Measurements from ENCODE around the gene KYAT1.

The KYAT1 gene

GRCh38 chr9:128788445-128788844, 93.3 kb downstream of the KYAT1 start:
- H3K9ac ChIP-seq (ENCODE audit: low read depth, low read length): no peak overlapping the region
- peaks cover 33% of the 10 kb centered on the region for H3K36me3 ChIP-seq (ENCODE audit: control insufficient read depth, insufficient read depth, low read length)
- H3K4me3 ChIP-seq (ENCODE audit: low read depth, low read length): peak overlapping the region; percentile 85; the same call in 1 of the 2 replicates
- H3K9me3 ChIP-seq (ENCODE audit: control insufficient read depth, insufficient read depth, low read length): no peaks in the 10 kb centered on the region
- no peak overlapping the region for H3K27ac ChIP-seq (ENCODE audit: low read depth, low read length)
- no peaks in the 10 kb centered on the region for H3K27me3 ChIP-seq (ENCODE audit: control insufficient read depth, insufficient read depth, low read length)
- H3K4me1 ChIP-seq (ENCODE audit: control insufficient read depth, insufficient read depth, low read length): peaks cover 5% of the 10 kb centered on the region

GRCh38 chr9:128787659-128788058, 94.1 kb downstream of the KYAT1 start:
- Histone ChIP-seq H3K9ac (ENCODE audit: low read depth, low read length) (peak overlapping the region; percentile 40), H3K27ac (ENCODE audit: low read depth, low read length) (peak overlapping the region; percentile 78), H3K4me3 (ENCODE audit: low read depth, low read length) (peak overlapping the region; percentile 85), H3K36me3 (ENCODE audit: control insufficient read depth, insufficient read depth, low read length) (peaks cover 25% of the 10 kb centered on the region), H3K27me3 (ENCODE audit: control insufficient read depth, insufficient read depth, low read length) (no peaks in the 10 kb centered on the region), H3K4me1 (ENCODE audit: control insufficient read depth, insufficient read depth, low read length) (peaks cover 5% of the 10 kb centered on the region), H3K9me3 (ENCODE audit: control insufficient read depth, insufficient read depth, low read length) (no peaks in the 10 kb centered on the region)

- peaks cover 5% of the 10 kb centered on the region for H3K4me1 ChIP-seq (ENCODE audit: control insufficient read depth, insufficient read depth, low read length)
- H3K9me3 ChIP-seq (ENCODE audit: control insufficient read depth, insufficient read depth, low read length): no peaks in the 10 kb centered on the region
- no peaks in the 10 kb centered on the region for H3K27me3 ChIP-seq (ENCODE audit: control insufficient read depth, insufficient read depth, low read length)
- H3K27ac ChIP-seq (ENCODE audit: low read depth, low read length): peak within 1 kb of the TSS; percentile 78
- peak within 1 kb of the TSS; percentile 64 for H3K9ac ChIP-seq (ENCODE audit: low read depth, low read length)
- H3K4me3 ChIP-seq (ENCODE audit: low read depth, low read length): peak within 1 kb of the TSS; percentile 85
- peaks cover 18% of the 10 kb centered on the region for H3K36me3 ChIP-seq (ENCODE audit: control insufficient read depth, insufficient read depth, low read length)
Measured at GRCh38 chr9:128786681-128787601, 94.8 kb downstream of the KYAT1 start, which contains the start of gene TBC1D13. TBC1D13 (plus strand) TSS chr9:128787253; CDS start chr9:128787354, 101 bp downstream.

- Histone ChIP-seq H3K9me3 (ENCODE audit: control insufficient read depth, insufficient read depth, low read length) (no peaks in the 10 kb centered on the region), H3K9ac (ENCODE audit: low read depth, low read length) (no peak overlapping the region), H3K27ac (ENCODE audit: low read depth, low read length) (no peak overlapping the region), H3K4me3 (ENCODE audit: low read depth, low read length) (no peak overlapping the region), H3K4me1 (ENCODE audit: control insufficient read depth, insufficient read depth, low read length) (peaks cover 5% of the 10 kb centered on the region), H3K27me3 (ENCODE audit: control insufficient read depth, insufficient read depth, low read length) (no peaks in the 10 kb centered on the region), H3K36me3 (ENCODE audit: control insufficient read depth, insufficient read depth, low read length) (peaks cover 4% of the 10 kb centered on the region)
Measured at GRCh38 chr9:128785427-128785826, 96.3 kb downstream of the KYAT1 start.
